PC-9 (cell line): ENCODE data around the gene AGRN.

Source experiments
- CTCF ChIP-seq: fragments of 200-600 bp; sonication (generic); conservative IDR thresholded peaks from 2 replicates; pipeline ENCODE4 v1.6.1; 2017; ENCODE audit warnings: mixed run types, antibody characterized with exemption, mild to moderate bottlenecking, moderate library complexity
- EZH2 ChIP-seq: fragments of 200-600 bp; sonication (generic); IDR thresholded peaks from 2 replicates; pipeline ENCODE4 v1.8.0; 2017; ENCODE audit warnings: antibody characterized with exemption, low read depth

- TF ChIP-seq CTCF (no peak), EZH2 (no peak)
Observed at GRCh38 chr1:985126-985525, 34.8 kb upstream of the AGRN start.
